Pons (tissue), 1 donor: ENCODE data around the gene ZNF30.
"Not testable (repeated sequence)": the region's sequence is repeated elsewhere in the genome, so short reads cannot be mapped to it uniquely, and the experiment has no call there.

Experiments used
- DNase-seq: peaks from one replicate; pipeline ENCODE4 v3.0.0-alpha.2; 2016; ENCODE audit warnings: low spot score

ZNF30 gene

GRCh38 chr19:34985249-34986022, 58.7 kb downstream of the ZNF30 start:
- DNase-seq, result no peak

- no peak for DNase-seq
These were observed 61.4 kb downstream of the ZNF30 start for GRCh38 chr19:34988119-34988518.

GRCh38 chr19:34989298-34989697, 62.6 kb downstream of the ZNF30 start:
- DNase-seq, result no peak

- no peak for DNase-seq
These were observed 64.0 kb downstream of the ZNF30 start for GRCh38 chr19:34990578-34991192.

GRCh38 chr19:34991542-34992333, 65.0 kb downstream of the ZNF30 start:
- DNase-seq, result no peak

- not testable (repeated sequence) for DNase-seq
These were observed 65.9 kb downstream of the ZNF30 start for GRCh38 chr19:34992582-34992981.

- no peak for DNase-seq
These were observed 67.6 kb downstream of the ZNF30 start for GRCh38 chr19:34994286-34994642.
